Activated CD4-positive, alpha-beta memory T cell treated with anti-CD3 and anti-CD28 coated beads, Interleukin-2, amount 10 ng/mL, durations not matched to agents 7 days and 5 days (primary cell): ENCODE results near the gene SLC26A8. TPM values are rescaled to one million over a fixed set of nuclear protein-coding genes. Genes with fewer than 3 reads are reported as not detected.

Experiments used
- CTCF ChIA-PET: fragments of 350-600 bp; sonication (Branson Sonifier 250); formaldehyde crosslinking; loops from one replicate; lab custom pipeline; 2021; ENCODE audit warnings: antibody characterized with exemption, inconsistent platforms; lab: Charles Lee
- POLR2A ChIA-PET: fragments of 350-600 bp; sonication (Branson Sonifier 250); formaldehyde crosslinking; loops from one replicate; lab custom pipeline; 2021; ENCODE audit warnings: antibody characterized with exemption; lab: Charles Lee
- DNase-seq: peaks from one replicate; pipeline ENCODE4 v3.0.0-alpha.2; 2020
- H3K27ac Mint-ChIP-seq: one replicate; pipeline ENCODE4 v1.8.0; 2021; ENCODE audit warnings: mild to moderate bottlenecking, mixed read lengths
- H3K27me3 Mint-ChIP-seq: one replicate; pipeline ENCODE4 v1.8.0; 2021; ENCODE audit warnings: mixed read lengths
- H3K36me3 Mint-ChIP-seq: one replicate; pipeline ENCODE4 v1.8.0; 2021; ENCODE audit warnings: low read depth, mixed read lengths
- H3K4me1 Mint-ChIP-seq: one replicate; pipeline ENCODE4 v1.8.0; 2021; ENCODE audit warnings: mixed read lengths
- H3K4me3 Mint-ChIP-seq: one replicate; pipeline ENCODE4 v1.8.0; 2021; ENCODE audit warnings: mild to moderate bottlenecking, mixed read lengths
- H3K9me3 Mint-ChIP-seq: one replicate; pipeline ENCODE4 v1.8.0; 2021; ENCODE audit warnings: mixed read lengths
- total RNA-seq, 2 experiments: library from RNA; stranded (reverse); gene quantifications; one replicate each; pipeline ENCODE4 v1.2.3, GENCODE V29; 2021

The SLC26A8 gene
- total RNA-seq, 2 experiments from 2014 or later, result not detected

- ChIA-PET CTCF (no interaction called here), POLR2A (no interaction called here)
- H3K27me3 Mint-ChIP-seq, result no peaks in the 10 kb centered on the region
- no peak overlapping the region for H3K4me3 Mint-ChIP-seq
- H3K4me1 Mint-ChIP-seq, result peaks cover 5% of the 10 kb centered on the region
- H3K36me3 Mint-ChIP-seq, result peaks cover 53% of the 10 kb centered on the region
- no peak overlapping the region for H3K27ac Mint-ChIP-seq
- H3K9me3 Mint-ChIP-seq, result no peaks in the 10 kb centered on the region
- DNase-seq, result no peak
These were observed 127.4 kb downstream of the SLC26A8 start for GRCh38 chr6:35897036-35897435.

DNA sequence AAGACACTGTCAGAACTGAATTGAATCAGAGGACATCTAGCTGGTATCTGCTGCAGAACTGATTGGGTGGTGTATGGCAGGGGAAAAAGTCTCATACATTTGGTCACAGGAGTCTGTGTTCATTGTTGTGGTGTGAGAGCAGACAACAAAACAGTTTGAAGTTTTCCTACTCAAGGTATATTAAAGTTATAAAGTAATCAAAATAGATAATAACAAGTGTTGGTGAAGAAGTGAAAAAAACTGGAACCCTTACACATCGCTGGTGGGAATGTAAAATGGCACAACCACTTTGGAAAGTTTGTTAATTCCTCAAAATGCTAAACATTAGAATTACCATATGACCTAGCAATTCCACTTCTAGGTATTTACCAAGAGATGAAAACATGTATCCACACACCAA is 128.2 kb downstream of the SLC26A8 start:
- CTCF ChIA-PET, result no interaction called here

DNA sequence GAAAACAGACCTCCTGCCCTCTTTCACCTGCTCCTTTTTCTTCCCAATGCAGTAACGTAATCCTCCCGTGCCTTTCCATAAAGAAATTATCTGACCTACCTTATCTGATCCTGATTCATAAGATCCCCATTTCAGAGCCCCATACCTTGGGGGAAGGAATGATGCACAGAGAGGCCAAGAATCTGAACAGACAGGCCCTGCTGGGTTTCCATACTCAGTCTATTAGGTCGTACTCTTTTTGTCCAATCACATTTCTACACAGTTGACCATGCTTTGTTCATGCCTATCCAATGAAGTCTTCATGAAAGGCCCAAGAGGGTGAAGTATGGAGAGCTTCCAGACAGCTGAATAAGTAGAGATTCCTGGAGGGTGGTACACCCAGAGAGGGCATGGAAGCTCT is 128.9 kb downstream of the SLC26A8 start:
- no peak for DNase-seq
- Mint-ChIP-seq H3K27me3 (no peaks in the 10 kb centered on the region), H3K27ac (no peak overlapping the region), H3K9me3 (no peaks in the 10 kb centered on the region), H3K4me1 (peaks cover 7% of the 10 kb centered on the region), H3K36me3 (peaks cover 42% of the 10 kb centered on the region), H3K4me3 (no peak overlapping the region)
- ChIA-PET CTCF (no interaction called here), POLR2A (no interaction called here)

More for the DNA sequence above, 128.2 kb downstream of the SLC26A8 start:
- Mint-ChIP-seq H3K9me3 (no peaks in the 10 kb centered on the region), H3K4me3 (no peak overlapping the region), H3K27me3 (no peaks in the 10 kb centered on the region), H3K4me1 (peaks cover 5% of the 10 kb centered on the region), H3K27ac (no peak overlapping the region), H3K36me3 (peaks cover 49% of the 10 kb centered on the region)
- POLR2A ChIA-PET, result no interaction called here
- no peak for DNase-seq

DNA sequence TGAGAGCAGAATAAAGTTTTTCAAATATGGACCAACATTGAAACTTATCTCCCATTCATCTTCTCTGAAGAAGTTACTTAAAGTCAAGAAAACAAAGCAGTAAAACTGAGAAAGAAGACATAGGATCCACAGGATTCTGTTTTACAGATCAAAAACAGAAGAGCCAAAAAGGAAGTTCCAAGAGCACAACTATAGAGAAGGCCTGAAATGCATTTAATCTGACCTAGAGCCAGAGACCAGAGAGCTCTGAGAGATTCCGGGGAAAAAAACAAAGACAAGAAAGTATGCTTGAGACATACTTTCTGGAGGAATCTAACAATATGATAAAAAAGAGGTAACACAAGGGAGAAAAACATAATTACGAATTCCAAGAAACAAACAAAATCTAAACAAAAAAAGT is 129.7 kb downstream of the SLC26A8 start:
- no peak for DNase-seq
- Mint-ChIP-seq H3K4me1 (peaks cover 7% of the 10 kb centered on the region), H3K27ac (no peak overlapping the region), H3K27me3 (no peaks in the 10 kb centered on the region), H3K9me3 (no peaks in the 10 kb centered on the region), H3K36me3 (peaks cover 37% of the 10 kb centered on the region), H3K4me3 (no peak overlapping the region)
- CTCF ChIA-PET, result no interaction called here
- POLR2A ChIA-PET, result interaction anchor here (0.7 kb wide), 1 partner anchor 146 kb away, joined by 5 read pairs; no protein-coding TSS in a partner anchor

Other genes with a start within 250 kb of the SLC26A8 start
- gene CLPSL2, start 248.0 kb downstream of the SLC26A8 start, total RNA-seq, result not detected
- gene CLPSL1, start 243.6 kb downstream of the SLC26A8 start, total RNA-seq, result not detected
- gene CLPS, start 227.3 kb downstream of the SLC26A8 start, total RNA-seq, result not detected
- not detected for gene LHFPL5, start 219.3 kb downstream of the SLC26A8 start, total RNA-seq
- 10 to 100 TPM; 83.0 to 85.4 TPM for gene SRPK1, start 103.5 kb downstream of the SLC26A8 start, total RNA-seq
- 10 to 100 TPM; 71.4 to 72.2 TPM for gene MAPK14, start 3.2 kb upstream of the SLC26A8 start, total RNA-seq
- gene MAPK13, start 105.9 kb upstream of the SLC26A8 start, total RNA-seq, result 10 to 100 TPM; 53.7 to 56.2 TPM
- gene BRPF3, start 172.1 kb upstream of the SLC26A8 start, total RNA-seq, result 10 to 100 TPM; 21.6 to 21.8 TPM
- gene PNPLA1, start 245.4 kb upstream of the SLC26A8 start, total RNA-seq, result under 1 TPM in 1 of 2 experiments, not detected in 1; 0.13 TPM